Memory B cell (primary cell): ENCODE measurements around the gene DCLK1.
"Not testable (repeated sequence)": the region's sequence is repeated elsewhere in the genome, so short reads cannot be mapped to it uniquely, and the experiment has no call there.

Experiments
- ATAC-seq: fragments of 150-1000 bp; cut with Tn5 transposase; 2 replicates; pipeline ENCODE4 v1.10.0; 2021; ENCODE audit warnings: low read depth, mild to moderate bottlenecking, moderate library complexity
- DNase-seq, 2 donors: peaks; one replicate each; pipeline ENCODE4 v3.0.0; 2022; ENCODE audit warnings: low spot score in 2 of 2
- H3K27ac Mint-ChIP-seq: one replicate; pipeline ENCODE4 v1.8.0; 2022; ENCODE audit warnings: mild to moderate bottlenecking, moderate library complexity, mixed read lengths
- H3K27me3 Mint-ChIP-seq: one replicate; pipeline ENCODE4 v1.8.0; 2022; ENCODE audit warnings: mixed read lengths
- H3K36me3 Mint-ChIP-seq: one replicate; pipeline ENCODE4 v1.8.0; 2022; ENCODE audit warnings: mild to moderate bottlenecking, mixed read lengths
- H3K4me1 Mint-ChIP-seq: one replicate; pipeline ENCODE4 v1.8.0; 2022; ENCODE audit warnings: mixed read lengths
- H3K4me3 Mint-ChIP-seq: one replicate; pipeline ENCODE4 v1.8.0; 2022; ENCODE audit warnings: mild to moderate bottlenecking, moderate library complexity, mixed read lengths
- H3K9me3 Mint-ChIP-seq: one replicate; pipeline ENCODE4 v1.8.0; 2022; ENCODE audit warnings: mixed read lengths

Gene DCLK1

GRCh38 chr13:36088001-36088400 lies 43.2 kb downstream of the DCLK1 start:
- ATAC-seq (no peak), DNase-seq (no peak)
- Mint-ChIP-seq H3K27ac (no peak overlapping the region), H3K9me3 (peaks cover 9% of the 10 kb centered on the region), H3K27me3 (no peaks in the 10 kb centered on the region), H3K36me3 (no peaks in the 10 kb centered on the region), H3K4me1 (no peaks in the 10 kb centered on the region), H3K4me3 (no peak overlapping the region)

- DNase-seq = no peak
- Mint-ChIP-seq H3K27ac (no peak overlapping the region), H3K9me3 (peaks cover 6% of the 10 kb centered on the region), H3K36me3 (no peaks in the 10 kb centered on the region), H3K4me1 (no peaks in the 10 kb centered on the region), H3K4me3 (no peak overlapping the region), H3K27me3 (no peaks in the 10 kb centered on the region)
- ATAC-seq = no peak
Measured at GRCh38 chr13:36086117-36086516, 45.1 kb downstream of the DCLK1 start.

- Mint-ChIP-seq H3K9me3 (no peaks in the 10 kb centered on the region), H3K27me3 (no peaks in the 10 kb centered on the region), H3K4me1 (no peaks in the 10 kb centered on the region), H3K36me3 (no peaks in the 10 kb centered on the region), H3K4me3 (no peak overlapping the region), H3K27ac (no peak overlapping the region)
- no peak for ATAC-seq
- no peak for DNase-seq
Measured at GRCh38 chr13:36084131-36084530, 47.1 kb downstream of the DCLK1 start.

GRCh38 chr13:36082806-36083205 lies 48.4 kb downstream of the DCLK1 start:
- ATAC-seq = no peak
- Mint-ChIP-seq H3K27ac (no peak overlapping the region), H3K4me1 (no peaks in the 10 kb centered on the region), H3K4me3 (no peak overlapping the region), H3K27me3 (no peaks in the 10 kb centered on the region), H3K9me3 (no peaks in the 10 kb centered on the region), H3K36me3 (no peaks in the 10 kb centered on the region)
- DNase-seq = no peak

- Mint-ChIP-seq H3K4me1 (no peaks in the 10 kb centered on the region), H3K9me3 (no peaks in the 10 kb centered on the region), H3K27ac (no peak overlapping the region), H3K4me3 (no peak overlapping the region), H3K36me3 (no peaks in the 10 kb centered on the region), H3K27me3 (no peaks in the 10 kb centered on the region)
- DNase-seq = no peak
- ATAC-seq = no peak
Measured at GRCh38 chr13:36082396-36082795, 48.8 kb downstream of the DCLK1 start.

GRCh38 chr13:36076211-36076610 lies 55.0 kb downstream of the DCLK1 start:
- H3K9me3 Mint-ChIP-seq = no peaks in the 10 kb centered on the region
- H3K4me3 Mint-ChIP-seq = no peak overlapping the region
- no peak for ATAC-seq
- no peak for DNase-seq
- H3K4me1 Mint-ChIP-seq = no peaks in the 10 kb centered on the region
- no peaks in the 10 kb centered on the region for H3K36me3 Mint-ChIP-seq
- no peak overlapping the region for H3K27ac Mint-ChIP-seq
- H3K27me3 Mint-ChIP-seq = no peaks in the 10 kb centered on the region

GRCh38 chr13:36074659-36075058 lies 56.5 kb downstream of the DCLK1 start:
- Mint-ChIP-seq H3K4me3 (no peak overlapping the region), H3K27me3 (no peaks in the 10 kb centered on the region), H3K9me3 (no peaks in the 10 kb centered on the region), H3K4me1 (no peaks in the 10 kb centered on the region), H3K36me3 (no peaks in the 10 kb centered on the region), H3K27ac (no peak overlapping the region)
- ATAC-seq (no peak), DNase-seq (no peak)

GRCh38 chr13:36072152-36072935 lies 58.8 kb downstream of the DCLK1 start:
- no peak for ATAC-seq

GRCh38 chr13:36070504-36071192 lies 60.5 kb downstream of the DCLK1 start:
- H3K27ac Mint-ChIP-seq, H3K36me3 Mint-ChIP-seq, H3K4me1 Mint-ChIP-seq, ATAC-seq, H3K4me3 Mint-ChIP-seq, H3K27me3 Mint-ChIP-seq, DNase-seq, H3K9me3 Mint-ChIP-seq: not testable (repeated sequence)

More at GRCh38 chr13:36072152-36072935, 58.8 kb downstream of the DCLK1 start:
- Mint-ChIP-seq H3K9me3 (no peaks in the 10 kb centered on the region), H3K4me1 (no peaks in the 10 kb centered on the region), H3K4me3 (no peak overlapping the region), H3K27me3 (no peaks in the 10 kb centered on the region), H3K27ac (no peak overlapping the region), H3K36me3 (no peaks in the 10 kb centered on the region)
- no peak for DNase-seq

- no peak overlapping the region for H3K27ac Mint-ChIP-seq
- no peak for ATAC-seq
- peaks cover 2% of the 10 kb centered on the region for H3K9me3 Mint-ChIP-seq
- DNase-seq = no peak
- H3K36me3 Mint-ChIP-seq = no peaks in the 10 kb centered on the region
- no peak overlapping the region for H3K4me3 Mint-ChIP-seq
- H3K4me1 Mint-ChIP-seq = no peaks in the 10 kb centered on the region
- no peaks in the 10 kb centered on the region for H3K27me3 Mint-ChIP-seq
Measured at GRCh38 chr13:36069881-36070366, 61.3 kb downstream of the DCLK1 start.

- DNase-seq (no peak), ATAC-seq (no peak)
- no peak overlapping the region for H3K27ac Mint-ChIP-seq
- no peaks in the 10 kb centered on the region for H3K36me3 Mint-ChIP-seq
- H3K27me3 Mint-ChIP-seq = no peaks in the 10 kb centered on the region
- H3K4me3 Mint-ChIP-seq = no peak overlapping the region
- H3K9me3 Mint-ChIP-seq = peaks cover 2% of the 10 kb centered on the region
- H3K4me1 Mint-ChIP-seq = no peaks in the 10 kb centered on the region
Measured at GRCh38 chr13:36068991-36069390, 62.2 kb downstream of the DCLK1 start.

- H3K27ac Mint-ChIP-seq = no peak overlapping the region
- no peak overlapping the region for H3K4me3 Mint-ChIP-seq
- no peaks in the 10 kb centered on the region for H3K36me3 Mint-ChIP-seq
- H3K4me1 Mint-ChIP-seq = no peaks in the 10 kb centered on the region
- peaks cover 2% of the 10 kb centered on the region for H3K9me3 Mint-ChIP-seq
- no peaks in the 10 kb centered on the region for H3K27me3 Mint-ChIP-seq
- ATAC-seq (no peak), DNase-seq (no peak)
Measured at GRCh38 chr13:36068566-36068965, 62.6 kb downstream of the DCLK1 start.

- H3K27me3 Mint-ChIP-seq = no peaks in the 10 kb centered on the region
- no peaks in the 10 kb centered on the region for H3K36me3 Mint-ChIP-seq
- H3K9me3 Mint-ChIP-seq = peaks cover 2% of the 10 kb centered on the region
- no peak overlapping the region for H3K4me3 Mint-ChIP-seq
- no peaks in the 10 kb centered on the region for H3K4me1 Mint-ChIP-seq
- ATAC-seq (no peak), DNase-seq (no peak)
- no peak overlapping the region for H3K27ac Mint-ChIP-seq
Measured at GRCh38 chr13:36067746-36068381, 63.3 kb downstream of the DCLK1 start.

- H3K27ac Mint-ChIP-seq = no peak overlapping the region
- peaks cover 2% of the 10 kb centered on the region for H3K9me3 Mint-ChIP-seq
- no peak for DNase-seq
- no peak overlapping the region for H3K4me3 Mint-ChIP-seq
- H3K27me3 Mint-ChIP-seq = no peaks in the 10 kb centered on the region
- no peaks in the 10 kb centered on the region for H3K4me1 Mint-ChIP-seq
- H3K36me3 Mint-ChIP-seq = no peaks in the 10 kb centered on the region
- ATAC-seq = no peak
Measured at GRCh38 chr13:36062249-36062648, 68.9 kb downstream of the DCLK1 start.
